Activated CD8-positive, alpha-beta T cell treated with anti-CD3 and anti-CD28 coated beads, Interleukin-2, amount 10 ng/mL, durations not matched to agents 7 days and 5 days (primary cell): ENCODE results near the gene ZPR1. TPM values are rescaled to one million over a fixed set of nuclear protein-coding genes. Genes with fewer than 3 reads are reported as not detected.

ENCODE experiments used
- ATAC-seq: fragments of 150-1000 bp; cut with Tn5 transposase; one replicate; pipeline ENCODE4 v1.10.0; 2021; ENCODE audit warnings: moderate library complexity
- CTCF ChIA-PET: fragments of 350-600 bp; sonication (Branson Sonifier 250); formaldehyde crosslinking; loops from one replicate; lab custom pipeline; 2021; ENCODE audit warnings: antibody characterized with exemption; lab: Charles Lee
- POLR2A ChIA-PET: fragments of 350-600 bp; sonication (Branson Sonifier 250); formaldehyde crosslinking; loops from one replicate; lab custom pipeline; 2021; ENCODE audit warnings: antibody characterized with exemption; lab: Charles Lee
- DNase-seq: peaks from one replicate; pipeline ENCODE4 v3.0.0-alpha.2; 2020
- H3K27ac Mint-ChIP-seq: one replicate; pipeline ENCODE4 v1.8.0; 2021; ENCODE audit warnings: mild to moderate bottlenecking, mixed read lengths
- H3K27me3 Mint-ChIP-seq: one replicate; pipeline ENCODE4 v1.8.0; 2021; ENCODE audit warnings: low read depth, mixed read lengths
- H3K36me3 Mint-ChIP-seq: one replicate; pipeline ENCODE4 v1.8.0; 2021; ENCODE audit warnings: low read depth, mixed read lengths
- H3K4me1 Mint-ChIP-seq: one replicate; pipeline ENCODE4 v1.8.0; 2021; ENCODE audit warnings: low read depth, mixed read lengths
- H3K4me3 Mint-ChIP-seq: one replicate; pipeline ENCODE4 v1.8.0; 2021; ENCODE audit warnings: mild to moderate bottlenecking, mixed read lengths
- H3K9me3 Mint-ChIP-seq: one replicate; pipeline ENCODE4 v1.8.0; 2022; ENCODE audit warnings: mixed read lengths; ENCODE audit not compliant: insufficient read depth
- total RNA-seq, 2 experiments: library from RNA; stranded (reverse); gene quantifications; one replicate each; pipeline ENCODE4 v1.2.3, GENCODE V29; 2021

Gene ZPR1
- total RNA-seq, 2 experiments from 2014 or later = 60.5 to 62.0 TPM

- CTCF ChIA-PET = no interaction called here
- no peak overlapping the region for H3K4me3 Mint-ChIP-seq
- ATAC-seq (no peak), DNase-seq (no peak)
- peaks cover 12% of the 10 kb centered on the region for H3K4me1 Mint-ChIP-seq
- POLR2A ChIA-PET = no interaction called here
- H3K36me3 Mint-ChIP-seq = no peaks in the 10 kb centered on the region
- H3K9me3 Mint-ChIP-seq = no peaks in the 10 kb centered on the region
- H3K27ac Mint-ChIP-seq = no peak overlapping the region
- H3K27me3 Mint-ChIP-seq = no peaks in the 10 kb centered on the region
Observed at GRCh38 chr11:116729501-116730240, 58.2 kb downstream of the ZPR1 start.

DNA sequence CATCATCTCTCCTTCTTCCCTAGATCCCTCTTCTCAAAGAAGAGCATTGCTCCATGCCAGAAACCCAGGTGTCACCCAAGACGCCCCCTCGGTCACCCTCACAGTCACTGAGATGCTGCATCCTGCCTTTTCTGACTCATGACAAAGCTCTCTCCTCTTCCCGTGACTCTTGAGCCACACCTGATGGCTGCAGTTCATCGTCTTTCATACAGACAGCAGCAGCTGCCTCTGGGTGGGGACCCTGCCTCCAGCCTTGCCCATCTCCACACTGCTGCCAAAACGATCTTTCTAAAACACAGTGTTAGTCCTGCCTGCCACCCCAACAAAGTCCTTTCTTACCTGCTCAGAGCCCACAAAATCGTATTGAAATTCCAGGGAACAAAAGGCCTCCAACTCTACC is 59.8 kb downstream of the ZPR1 start:
- POLR2A ChIA-PET = no interaction called here
- Mint-ChIP-seq H3K27me3 (peaks cover under 1% of the 10 kb centered on the region), H3K4me3 (no peak overlapping the region), H3K9me3 (no peaks in the 10 kb centered on the region), H3K27ac (no peak overlapping the region), H3K4me1 (peaks cover 5% of the 10 kb centered on the region), H3K36me3 (no peaks in the 10 kb centered on the region)
- DNase-seq = no peak
- CTCF ChIA-PET = no interaction called here
- ATAC-seq = no peak

DNA sequence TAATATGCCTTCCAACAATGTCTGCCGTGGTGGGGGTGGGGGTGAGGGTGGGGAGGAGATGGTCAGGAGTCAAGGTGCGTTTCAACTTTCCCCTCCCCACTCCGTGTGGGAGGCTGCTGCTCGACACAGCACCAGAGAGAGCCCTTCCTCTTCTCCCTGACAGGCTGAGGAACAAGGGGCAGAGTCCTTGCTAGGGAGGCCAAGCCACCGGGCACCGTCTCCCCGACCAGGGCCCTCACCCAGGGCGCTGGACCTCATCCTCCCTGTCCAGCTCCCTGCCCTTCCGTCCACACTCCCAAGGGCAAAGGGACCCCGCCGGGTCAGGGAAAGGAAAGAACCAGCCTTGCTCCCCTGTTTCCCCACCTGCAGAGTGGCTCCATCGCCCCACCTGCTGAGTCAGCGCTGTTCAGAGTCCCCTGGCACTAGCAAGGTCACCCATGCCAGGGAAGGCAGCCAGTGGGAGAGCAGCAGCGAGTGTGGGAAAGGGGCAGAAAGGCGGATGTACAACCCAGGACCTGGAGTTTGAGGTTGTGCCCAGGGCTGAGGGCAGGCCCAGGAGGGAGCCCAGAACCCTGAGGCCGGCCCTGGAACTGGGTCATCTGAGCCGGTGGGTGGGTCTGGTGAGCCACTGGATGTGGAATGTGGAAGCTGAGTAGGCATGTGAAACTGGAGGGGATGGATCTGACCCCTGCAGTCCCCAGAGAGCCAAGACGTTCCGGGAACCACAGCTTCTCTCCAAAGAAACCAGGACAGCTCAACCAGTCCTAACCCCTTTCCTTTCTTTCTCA is 62.2 kb downstream of the ZPR1 start:
- Mint-ChIP-seq H3K9me3 (no peaks in the 10 kb centered on the region), H3K4me3 (no peak overlapping the region), H3K27ac (no peak overlapping the region), H3K36me3 (no peaks in the 10 kb centered on the region), H3K27me3 (peaks cover 3% of the 10 kb centered on the region), H3K4me1 (no peaks in the 10 kb centered on the region)
- POLR2A ChIA-PET = no interaction called here
- CTCF ChIA-PET = no interaction called here
- ATAC-seq (no peak), DNase-seq (no peak)

- Mint-ChIP-seq H3K36me3 (no peaks in the 10 kb centered on the region), H3K4me1 (no peaks in the 10 kb centered on the region), H3K27me3 (peaks cover 3% of the 10 kb centered on the region), H3K4me3 (no peak overlapping the region), H3K9me3 (no peaks in the 10 kb centered on the region), H3K27ac (no peak overlapping the region)
- DNase-seq (no peak), ATAC-seq (no peak)
- CTCF ChIA-PET = no interaction called here
- POLR2A ChIA-PET = no interaction called here
Observed at GRCh38 chr11:116724813-116725212, 63.0 kb downstream of the ZPR1 start.

Other genes with a start within 250 kb of the ZPR1 start
- 10 to 100 TPM; 36.3 to 39.5 TPM for gene BUD13, start 15.0 kb downstream of the ZPR1 start, total RNA-seq
- gene APOA5, start 3.9 kb upstream of the ZPR1 start, total RNA-seq = not detected
- gene APOA4, start 35.3 kb upstream of the ZPR1 start, total RNA-seq = not detected
- gene APOC3, start 41.9 kb upstream of the ZPR1 start, total RNA-seq = not detected
- gene APOA1, start 49.6 kb upstream of the ZPR1 start, total RNA-seq = not detected